Body of pancreas (tissue), 4 donors: Measurements from ENCODE around the gene PACSIN2. TPM values are rescaled to one million over a fixed set of nuclear protein-coding genes. Genes with fewer than 3 reads are reported as not detected.

Source experiments
- ATAC-seq: fragments of 150-250 bp; one replicate; pipeline ENCODE4 v1.9.1; 2016
- DNase-seq, 4 donors: peaks; one replicate each; pipeline ENCODE4 v3.0.0-alpha.2; 2019
- H3K27ac ChIP-seq, 4 donors: fragments of 200-600 bp; sonication (generic); 1 replicate in 3 of 4; 2 replicates in 1 of 4; pipeline versions ENCODE4 v1.5.1 to v1.6.1; 2016 to 2019; ENCODE audit warnings: mild to moderate bottlenecking in 1 of 4, mixed read lengths in 1 of 4, moderate library complexity in 1 of 4
- H3K27me3 ChIP-seq, 2 donors: fragments of 200-600 bp; sonication (generic); one replicate each; pipeline ENCODE4 v1.6.0; 2016; ENCODE audit warnings: mild to moderate bottlenecking in 1 of 2
- H3K36me3 ChIP-seq, 2 donors: fragments of 200-600 bp; sonication (generic); replicated peaks in 1 of 2; 2 replicates each; pipeline ENCODE4 v1.5.1; 2016; ENCODE audit warnings: low read depth in 2 of 2; ENCODE audit not compliant: insufficient read depth in 1 of 2
- H3K4me1 ChIP-seq: fragments of 200-600 bp; sonication (generic); one replicate; pipeline ENCODE4 v1.6.0; 2016
- H3K4me3 ChIP-seq, 2 donors: fragments of 200-600 bp; sonication (generic); 1 replicate in 1 of 2; 2 replicates in 1 of 2; pipeline ENCODE4 v1.5.1; 2016 to 2019
- H3K9me3 ChIP-seq, 3 donors: fragments of 200-600 bp; sonication (generic); 1 replicate in 2 of 3; 2 replicates in 1 of 3; pipeline ENCODE4 v1.5.1; 2016
- POLR2A ChIP-seq, 3 donors: fragments of 450-650 bp; IDR thresholded peaks; one replicate each; pipeline ENCODE4 v1.6.1; 2016; ENCODE audit warnings: antibody characterized with exemption in 3 of 3, mild to moderate bottlenecking in 2 of 3
- WGBS, 2 donors: methylation state at CpG; one replicate each; pipeline ENCODE4 v1.1.5; 2017; 5-methylcytosine and 5-hydroxymethylcytosine counted together
- intact Hi-C: fragments of 100-400 bp; cut with DNase I; formaldehyde crosslinking; loops from one replicate; pipeline ENCODE4 v1.15.1; 2023
- total RNA-seq, 2 donors: library from RNA; depleted of rRNA; stranded (reverse); fragments of >200 nt; gene quantifications; one replicate each; pipeline ENCODE4 v1.1.0, GENCODE V29; 2016
- TF ChIP-seq, protein P1 (sequence below), 7 experiments: fragments of 450-650 bp in 4 of 7; fragments of 200-600 bp in 3 of 7; sonication (generic) in 3 of 7; IDR thresholded peaks; one replicate each; pipeline ENCODE4 v1.5.1; 2016 to 2019; ENCODE audit warnings: antibody characterized with exemption in 7 of 7

The PACSIN2 gene
- total RNA-seq, 2 donors from 2014 or later = 117 to 118 TPM

DNA sequence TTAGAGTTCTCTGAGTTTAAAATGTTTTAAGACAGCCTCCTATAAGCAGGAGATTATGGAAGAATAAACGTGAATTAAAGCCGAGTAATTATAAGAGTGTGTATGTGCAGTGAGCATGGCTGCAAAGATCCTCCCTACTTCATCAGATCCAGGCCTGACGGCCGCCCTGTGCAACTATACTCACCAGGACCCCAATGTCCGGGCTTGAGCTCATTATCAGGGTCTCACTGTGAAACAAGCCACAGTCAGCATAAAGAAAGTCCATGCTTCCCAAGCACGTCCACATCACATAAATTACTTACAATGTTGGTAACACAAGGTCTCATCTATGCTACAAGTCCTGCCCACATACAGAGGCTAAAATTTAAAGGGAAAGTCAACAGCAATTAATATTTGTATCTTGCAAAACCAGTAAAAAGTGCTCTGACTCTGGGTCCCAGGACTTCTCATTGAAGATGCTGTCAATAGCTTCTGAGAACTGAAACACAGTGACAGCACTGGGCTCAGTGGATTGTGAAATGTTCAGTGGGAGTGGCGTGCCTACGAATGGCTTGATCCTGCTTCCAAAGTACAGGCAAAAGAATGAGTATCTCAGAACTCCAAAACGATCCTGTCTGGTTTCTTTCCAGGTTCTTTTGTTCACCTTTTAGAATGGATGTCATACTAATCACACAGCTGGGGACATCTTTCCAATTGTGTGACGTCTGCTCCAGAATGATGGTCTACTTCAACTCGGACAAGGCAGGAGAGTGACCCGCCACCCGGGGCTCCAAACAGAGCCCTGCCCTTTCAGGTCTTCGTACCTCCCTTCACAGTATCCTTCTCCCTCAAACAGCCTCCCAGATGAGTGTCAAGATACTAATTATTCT is 85.7 kb downstream of the PACSIN2 start:
- DNase-seq (peak; percentile 48 to 74 (median 62)), ATAC-seq (peak; percentile 22)
- H3K9me3 ChIP-seq = no peaks in the 10 kb centered on the region
- H3K36me3 ChIP-seq = no peaks in the 10 kb centered on the region
- H3K4me1 ChIP-seq = peaks cover 92% of the 10 kb centered on the region
- intact Hi-C loops = no loop called here
- TF ChIP-seq POLR2A (IDR thresholded peaks at IDR 0.05) = no peak
- TF ChIP-seq, protein P1, sequence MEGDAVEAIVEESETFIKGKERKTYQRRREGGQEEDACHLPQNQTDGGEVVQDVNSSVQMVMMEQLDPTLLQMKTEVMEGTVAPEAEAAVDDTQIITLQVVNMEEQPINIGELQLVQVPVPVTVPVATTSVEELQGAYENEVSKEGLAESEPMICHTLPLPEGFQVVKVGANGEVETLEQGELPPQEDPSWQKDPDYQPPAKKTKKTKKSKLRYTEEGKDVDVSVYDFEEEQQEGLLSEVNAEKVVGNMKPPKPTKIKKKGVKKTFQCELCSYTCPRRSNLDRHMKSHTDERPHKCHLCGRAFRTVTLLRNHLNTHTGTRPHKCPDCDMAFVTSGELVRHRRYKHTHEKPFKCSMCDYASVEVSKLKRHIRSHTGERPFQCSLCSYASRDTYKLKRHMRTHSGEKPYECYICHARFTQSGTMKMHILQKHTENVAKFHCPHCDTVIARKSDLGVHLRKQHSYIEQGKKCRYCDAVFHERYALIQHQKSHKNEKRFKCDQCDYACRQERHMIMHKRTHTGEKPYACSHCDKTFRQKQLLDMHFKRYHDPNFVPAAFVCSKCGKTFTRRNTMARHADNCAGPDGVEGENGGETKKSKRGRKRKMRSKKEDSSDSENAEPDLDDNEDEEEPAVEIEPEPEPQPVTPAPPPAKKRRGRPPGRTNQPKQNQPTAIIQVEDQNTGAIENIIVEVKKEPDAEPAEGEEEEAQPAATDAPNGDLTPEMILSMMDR (IDR thresholded peaks at IDR 0.05) = no peak
- H3K27ac ChIP-seq = peak overlapping the region; percentile 82 to 91 (median 89)
- H3K4me3 ChIP-seq = no peak overlapping the region
- no peaks in the 10 kb centered on the region for H3K27me3 ChIP-seq
- 55 to 61% methylated on average over 14 of the region's 14 CpGs for WGBS, 2 donors

DNA sequence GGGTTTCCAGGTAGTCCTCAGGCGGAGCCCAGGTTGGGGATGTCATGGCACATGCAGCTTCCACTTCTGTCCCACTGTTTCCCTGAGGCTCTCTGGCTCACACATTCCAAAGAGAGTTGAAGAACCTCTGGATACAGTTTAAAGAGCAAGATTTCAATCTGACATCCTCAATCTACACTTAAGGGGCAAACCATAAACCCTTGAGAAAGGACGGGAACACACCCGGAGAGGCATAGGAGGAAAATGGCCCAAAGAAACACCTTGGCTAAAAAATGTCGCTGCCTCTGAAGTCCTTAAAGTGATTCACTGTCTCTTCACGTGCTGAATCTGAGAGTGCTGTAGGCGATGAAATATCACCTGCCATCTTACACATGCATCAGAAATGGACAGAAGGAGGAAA is 87.0 kb downstream of the PACSIN2 start:
- Histone ChIP-seq H3K27ac (peak overlapping the region; percentile 1 to 87 (median 55)), H3K36me3 (no peaks in the 10 kb centered on the region), H3K4me3 (no peak overlapping the region), H3K27me3 (no peaks in the 10 kb centered on the region), H3K9me3 (no peaks in the 10 kb centered on the region), H3K4me1 (peaks cover 92% of the 10 kb centered on the region)
- DNase-seq (no peak), ATAC-seq (no peak)
- 78 to 85% methylated on average over 6 of the region's 6 CpGs for WGBS, 2 donors
- TF ChIP-seq POLR2A (IDR thresholded peaks at IDR 0.05) = no peak
- TF ChIP-seq, protein P1 (IDR thresholded peaks at IDR 0.05) = no peak
- intact Hi-C loops = no loop called here

DNA sequence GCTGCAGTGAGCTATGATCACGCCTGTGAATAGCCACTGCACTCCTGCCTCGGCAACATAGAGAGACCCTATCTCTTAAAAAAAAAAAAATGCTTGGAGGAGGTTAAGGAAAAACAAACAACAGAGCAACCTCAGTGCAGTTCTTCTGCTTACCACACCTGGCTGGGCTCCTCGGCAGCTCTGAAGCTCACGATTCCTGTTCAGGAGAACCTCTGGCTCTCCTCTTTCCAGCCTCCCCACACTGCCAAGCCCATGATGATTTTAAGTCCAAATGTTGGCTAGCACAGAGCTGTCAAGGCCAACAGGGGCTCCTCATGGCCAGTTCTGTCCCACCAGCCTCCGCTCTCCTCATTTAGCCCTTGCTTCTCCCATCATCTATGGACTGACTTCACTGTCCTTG is 88.2 kb downstream of the PACSIN2 start:
- 43 to 49% methylated on average over 5 of the region's 5 CpGs for WGBS, 2 donors
- Histone ChIP-seq H3K27ac (peak overlapping the region in 3 of 4 donors; percentile 49 to 87 (median 58)), H3K4me1 (peaks cover 92% of the 10 kb centered on the region), H3K27me3 (no peaks in the 10 kb centered on the region), H3K36me3 (no peaks in the 10 kb centered on the region), H3K9me3 (no peaks in the 10 kb centered on the region), H3K4me3 (no peak overlapping the region)
- ATAC-seq (no peak), DNase-seq (no peak)
- intact Hi-C loops = no loop called here
- TF ChIP-seq, protein P1 (IDR thresholded peaks at IDR 0.05) = no peak
- no peak for TF ChIP-seq POLR2A (IDR thresholded peaks at IDR 0.05)

DNA sequence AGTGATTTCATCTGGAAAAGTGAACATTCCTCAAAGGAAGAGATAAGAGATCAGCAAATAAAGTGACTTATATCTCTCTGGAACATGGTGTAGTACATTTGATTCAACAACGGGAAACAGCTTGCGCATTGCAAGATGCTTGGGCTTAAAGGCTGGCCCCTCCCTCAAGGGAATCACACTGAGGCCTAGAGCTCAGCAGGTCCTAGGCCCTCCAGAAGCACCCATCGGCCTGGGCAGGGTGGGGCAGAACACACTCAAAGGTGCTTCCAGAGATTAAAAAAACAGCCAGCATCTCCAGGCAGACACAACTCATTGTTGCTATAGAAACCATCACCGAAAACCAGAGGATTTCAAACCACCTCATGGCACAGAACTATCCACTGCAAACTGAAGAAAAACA is 88.8 kb downstream of the PACSIN2 start:
- H3K9me3 ChIP-seq = no peaks in the 10 kb centered on the region
- intact Hi-C loops = no loop called here
- no peak overlapping the region for H3K4me3 ChIP-seq
- TF ChIP-seq, protein P1 (IDR thresholded peaks at IDR 0.05) = no peak
- TF ChIP-seq POLR2A (IDR thresholded peaks at IDR 0.05) = no peak
- WGBS, 2 donors = 30 to 45% methylated on average over 4 of the region's 4 CpGs
- H3K36me3 ChIP-seq = no peaks in the 10 kb centered on the region
- no peak for ATAC-seq
- DNase-seq = peak in 1 of 4 donors; percentile 59
- peak overlapping the region; percentile 49 to 87 (median 64) for H3K27ac ChIP-seq
- peaks cover 92% of the 10 kb centered on the region for H3K4me1 ChIP-seq
- no peaks in the 10 kb centered on the region for H3K27me3 ChIP-seq
